Measurements from ENCODE around the gene HNRNPA1L2. TPM values are rescaled to one million over a fixed set of nuclear protein-coding genes. Genes with fewer than 3 reads are reported as not detected.
A peak's percentile ranks its signal among the peaks of the same experiment; 100 is the strongest.

HNRNPA1L2 gene
- polyA plus RNA-seq, 3 donors: 0.79 to 6.8 (median 1.5) TPM

DNA sequence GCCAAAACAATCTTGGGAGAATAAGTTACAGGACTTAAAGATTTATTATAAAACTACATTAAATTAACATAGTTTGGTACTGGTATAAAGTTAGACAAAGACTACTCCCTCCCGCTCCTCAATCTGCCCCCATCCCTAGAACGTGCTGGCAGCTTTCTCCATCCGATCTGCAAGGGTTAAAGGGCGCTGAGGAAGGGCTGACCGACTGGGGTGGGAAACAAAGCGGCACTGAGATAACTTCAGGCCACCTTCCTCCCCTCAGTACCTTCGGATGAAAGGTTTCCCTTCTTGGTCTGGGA, 9.6 kb downstream of the HNRNPA1L2 start:
- WGBS (ENCODE audit: insufficient coverage): no CpG with 5 or more reads among the region's 7 CpGs

DNA sequence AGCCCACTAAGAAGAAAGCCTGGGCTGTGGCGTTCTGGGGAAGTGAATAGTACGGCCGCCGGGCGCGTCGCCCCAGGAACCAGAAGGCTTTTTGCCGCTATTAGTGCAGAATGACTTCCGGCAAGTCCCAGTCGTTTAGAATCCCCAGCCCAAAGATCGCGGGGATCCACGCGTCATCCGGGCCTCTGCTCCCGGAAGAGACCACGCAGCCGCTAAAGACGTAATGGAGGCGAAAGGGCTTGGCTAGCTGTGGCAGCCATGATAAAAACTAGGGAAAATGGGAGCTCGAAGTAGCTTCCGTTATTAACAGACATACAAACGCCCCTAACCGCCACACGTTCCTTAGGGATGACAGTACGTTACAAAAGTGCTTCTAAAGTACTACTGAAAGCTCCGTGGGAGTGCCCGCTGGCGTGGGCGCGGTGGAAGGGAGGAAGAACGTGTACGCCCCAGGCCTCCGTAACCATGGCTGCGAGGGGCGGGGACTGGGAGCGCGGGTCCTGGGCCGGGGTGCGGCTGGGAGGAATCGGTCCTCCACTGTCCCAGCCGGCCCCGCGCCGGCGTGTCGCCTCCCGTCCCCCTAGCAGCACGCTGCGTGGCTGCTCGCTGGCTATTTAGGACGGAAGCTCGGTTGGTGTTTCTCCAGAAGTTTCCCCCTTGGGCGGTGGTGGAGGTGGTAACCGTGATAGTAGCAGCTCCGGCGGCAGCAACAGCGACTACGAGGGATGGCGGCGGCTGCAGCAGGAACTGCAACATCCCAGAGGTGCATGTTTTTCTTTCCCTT, 10.2 kb downstream of the HNRNPA1L2 start, which contains the start of gene SUGT1:
TSS of gene SUGT1 (plus strand) at position 641 of the 784 bp plus-strand sequence. CDS start at position 726, 85 bp downstream.
- H3K36me3 ChIP-seq (replicated peaks in 1 of 2; ENCODE audit: control insufficient read depth in 1 of 2, insufficient read depth in 2 of 2, low read length in 2 of 2): peaks cover 3 to 23% of the 10 kb centered on the region in 2 donors
- no peaks in the 10 kb centered on the region for H3K9me3 ChIP-seq (replicated peaks in 1 of 2; ENCODE audit: control insufficient read depth in 1 of 2, insufficient read depth in 1 of 2, low read length in 2 of 2)
- H2AFZ ChIP-seq (ENCODE audit: insufficient read depth, low read depth, low read length, poor library complexity, severe bottlenecking): peak within 1 kb of the TSS; percentile 82
- peak within 1 kb of the TSS; percentile 77 for H3K4me2 ChIP-seq (replicated peaks; ENCODE audit: extremely low read depth, low read length, poor library complexity, severe bottlenecking)
- H3K27me3 Mint-ChIP-seq (ENCODE audit: low read depth in 3 of 3): no peaks in the 10 kb centered on the region
- H3K79me2 ChIP-seq (ENCODE audit: insufficient read depth, low read length): peaks cover 67% of the 10 kb centered on the region
- H3K9ac ChIP-seq (ENCODE audit: insufficient read depth, low read length, poor library complexity, severe bottlenecking): peak within 1 kb of the TSS; percentile 71
- H3K27ac Mint-ChIP-seq: no peak within 1 kb of the TSS
- peaks cover 10 to 17% of the 10 kb centered on the region in 2 donors for H3K36me3 Mint-ChIP-seq
- no peaks in the 10 kb centered on the region for H3K27me3 ChIP-seq (ENCODE audit: control insufficient read depth in 2 of 2, insufficient read depth in 2 of 2, low read length in 2 of 2)
- H3K4me3 ChIP-seq (replicated peaks in 1 of 3; ENCODE audit: low read depth in 2 of 3, low read length in 3 of 3): peak within 1 kb of the TSS; percentile 73 to 81 (median 79)
- TF ChIP-seq, protein P1, sequence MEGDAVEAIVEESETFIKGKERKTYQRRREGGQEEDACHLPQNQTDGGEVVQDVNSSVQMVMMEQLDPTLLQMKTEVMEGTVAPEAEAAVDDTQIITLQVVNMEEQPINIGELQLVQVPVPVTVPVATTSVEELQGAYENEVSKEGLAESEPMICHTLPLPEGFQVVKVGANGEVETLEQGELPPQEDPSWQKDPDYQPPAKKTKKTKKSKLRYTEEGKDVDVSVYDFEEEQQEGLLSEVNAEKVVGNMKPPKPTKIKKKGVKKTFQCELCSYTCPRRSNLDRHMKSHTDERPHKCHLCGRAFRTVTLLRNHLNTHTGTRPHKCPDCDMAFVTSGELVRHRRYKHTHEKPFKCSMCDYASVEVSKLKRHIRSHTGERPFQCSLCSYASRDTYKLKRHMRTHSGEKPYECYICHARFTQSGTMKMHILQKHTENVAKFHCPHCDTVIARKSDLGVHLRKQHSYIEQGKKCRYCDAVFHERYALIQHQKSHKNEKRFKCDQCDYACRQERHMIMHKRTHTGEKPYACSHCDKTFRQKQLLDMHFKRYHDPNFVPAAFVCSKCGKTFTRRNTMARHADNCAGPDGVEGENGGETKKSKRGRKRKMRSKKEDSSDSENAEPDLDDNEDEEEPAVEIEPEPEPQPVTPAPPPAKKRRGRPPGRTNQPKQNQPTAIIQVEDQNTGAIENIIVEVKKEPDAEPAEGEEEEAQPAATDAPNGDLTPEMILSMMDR (IDR thresholded peaks at IDR 0.05): peak; percentile 67
- peaks cover 14 to 30% of the 10 kb centered on the region in 2 donors for H3K4me1 ChIP-seq (ENCODE audit: control insufficient read depth in 1 of 2, insufficient read depth in 2 of 2, low read length in 2 of 2)
- H3K9me3 Mint-ChIP-seq: peaks cover 0 to 6% (median 0%) of the 10 kb centered on the region in 7 donors
- H3K4me1 Mint-ChIP-seq: peaks cover 10% of the 10 kb centered on the region
- DNase-seq: peak; percentile 92 to 93 (median 92)
- intact Hi-C loops (cut with micrococcal nuclease): loop anchor here (5.0 to 10.0 kb wide), 2 partner anchors 198 to 200 kb away; partner anchors contain the start of genes VPS36 (in 2 of the 2) and CKAP2 (in 1 of the 2)
- WGBS (ENCODE audit: insufficient coverage): under 1% methylated on average over 47 of the region's 61 CpGs
- peaks cover 29% of the 10 kb centered on the region for H4K20me1 ChIP-seq (ENCODE audit: insufficient read depth, low read length)
- H3K27ac ChIP-seq (ENCODE audit: low read depth in 1 of 2, low read length in 2 of 2): peak within 1 kb of the TSS; percentile 85 to 89
- no peak within 1 kb of the TSS for H3K4me3 Mint-ChIP-seq

More for the DNA sequence above, 9.6 kb downstream of the HNRNPA1L2 start:
- H3K4me3 Mint-ChIP-seq: no peak overlapping the region
- H4K20me1 ChIP-seq (ENCODE audit: insufficient read depth, low read length): peaks cover 28% of the 10 kb centered on the region
- peak overlapping the region; percentile 77 for H3K4me2 ChIP-seq (replicated peaks; ENCODE audit: extremely low read depth, low read length, poor library complexity, severe bottlenecking)
- peaks cover 10 to 17% of the 10 kb centered on the region in 2 donors for H3K36me3 Mint-ChIP-seq
- intact Hi-C loops (cut with micrococcal nuclease): loop anchor here (5.0 to 10.0 kb wide), 2 partner anchors 197 to 200 kb away; partner anchors contain the start of genes VPS36 (in 2 of the 2) and CKAP2 (in 1 of the 2)
- no peaks in the 10 kb centered on the region for H3K9me3 ChIP-seq (replicated peaks in 1 of 2; ENCODE audit: control insufficient read depth in 1 of 2, insufficient read depth in 1 of 2, low read length in 2 of 2)
- peaks cover 10% of the 10 kb centered on the region for H3K4me1 Mint-ChIP-seq
- peaks cover 14 to 30% of the 10 kb centered on the region in 2 donors for H3K4me1 ChIP-seq (ENCODE audit: control insufficient read depth in 1 of 2, insufficient read depth in 2 of 2, low read length in 2 of 2)
- no peaks in the 10 kb centered on the region for H3K27me3 Mint-ChIP-seq (ENCODE audit: low read depth in 3 of 3)
- H3K27ac ChIP-seq (ENCODE audit: low read depth in 1 of 2, low read length in 2 of 2): peak overlapping the region; percentile 85 to 89
- H3K9ac ChIP-seq (ENCODE audit: insufficient read depth, low read length, poor library complexity, severe bottlenecking): peak overlapping the region; percentile 71
- DNase-seq: no peak
- TF ChIP-seq, protein P1 (IDR thresholded peaks at IDR 0.05): no peak
- peaks cover 61% of the 10 kb centered on the region for H3K79me2 ChIP-seq (ENCODE audit: insufficient read depth, low read length)
- peaks cover 3 to 18% of the 10 kb centered on the region in 2 donors for H3K36me3 ChIP-seq (replicated peaks in 1 of 2; ENCODE audit: control insufficient read depth in 1 of 2, insufficient read depth in 2 of 2, low read length in 2 of 2)
- peaks cover 0 to 6% (median 0%) of the 10 kb centered on the region in 7 donors for H3K9me3 Mint-ChIP-seq
- H3K27ac Mint-ChIP-seq: no peak overlapping the region
- no peaks in the 10 kb centered on the region for H3K27me3 ChIP-seq (ENCODE audit: control insufficient read depth in 2 of 2, insufficient read depth in 2 of 2, low read length in 2 of 2)
- H3K4me3 ChIP-seq (replicated peaks in 1 of 3; ENCODE audit: low read depth in 2 of 3, low read length in 3 of 3): peak overlapping the region; percentile 73 to 81 (median 79)
- peak overlapping the region; percentile 82 for H2AFZ ChIP-seq (ENCODE audit: insufficient read depth, low read depth, low read length, poor library complexity, severe bottlenecking)
